OCI-LY3 (cell line): Measurements from ENCODE around the gene MIPOL1.

Source experiments
- EZH2phosphoT487 ChIP-seq: fragments of 200-600 bp; shearing (Covaris generic); IDR thresholded peaks from 2 replicates; pipeline ENCODE4 v1.6.1; 2018; ENCODE audit warnings: antibody characterized with exemption, mixed run types, low read depth
- TF ChIP-seq, protein P1 (sequence below): fragments of 200-600, 300-600 bp; sonication (generic); IDR thresholded peaks from 2 replicates; pipeline ENCODE4 v1.5.1; 2014; ENCODE audit warnings: antibody characterized with exemption, low read length, low read depth

DNA sequence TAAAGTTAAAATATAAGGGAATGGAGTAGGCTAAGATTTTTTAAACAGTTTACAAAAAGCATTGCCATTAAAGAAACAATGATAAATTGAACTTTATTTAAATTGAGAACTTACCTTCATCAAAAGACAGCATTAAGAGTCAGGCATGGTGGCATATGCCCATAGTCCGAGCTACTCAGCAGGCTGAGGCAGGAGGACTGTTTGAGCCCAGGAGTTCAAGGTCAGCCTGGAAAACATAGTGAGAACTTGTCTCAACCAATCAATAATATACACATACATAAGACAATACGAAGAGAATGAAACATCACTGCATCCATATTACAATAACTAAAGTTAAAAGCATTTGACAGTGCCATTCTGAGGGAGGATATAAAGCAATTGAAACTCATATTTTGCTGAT lies 299.7 kb downstream of the MIPOL1 start:
- TF ChIP-seq, protein P1, sequence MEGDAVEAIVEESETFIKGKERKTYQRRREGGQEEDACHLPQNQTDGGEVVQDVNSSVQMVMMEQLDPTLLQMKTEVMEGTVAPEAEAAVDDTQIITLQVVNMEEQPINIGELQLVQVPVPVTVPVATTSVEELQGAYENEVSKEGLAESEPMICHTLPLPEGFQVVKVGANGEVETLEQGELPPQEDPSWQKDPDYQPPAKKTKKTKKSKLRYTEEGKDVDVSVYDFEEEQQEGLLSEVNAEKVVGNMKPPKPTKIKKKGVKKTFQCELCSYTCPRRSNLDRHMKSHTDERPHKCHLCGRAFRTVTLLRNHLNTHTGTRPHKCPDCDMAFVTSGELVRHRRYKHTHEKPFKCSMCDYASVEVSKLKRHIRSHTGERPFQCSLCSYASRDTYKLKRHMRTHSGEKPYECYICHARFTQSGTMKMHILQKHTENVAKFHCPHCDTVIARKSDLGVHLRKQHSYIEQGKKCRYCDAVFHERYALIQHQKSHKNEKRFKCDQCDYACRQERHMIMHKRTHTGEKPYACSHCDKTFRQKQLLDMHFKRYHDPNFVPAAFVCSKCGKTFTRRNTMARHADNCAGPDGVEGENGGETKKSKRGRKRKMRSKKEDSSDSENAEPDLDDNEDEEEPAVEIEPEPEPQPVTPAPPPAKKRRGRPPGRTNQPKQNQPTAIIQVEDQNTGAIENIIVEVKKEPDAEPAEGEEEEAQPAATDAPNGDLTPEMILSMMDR: no peak
- TF ChIP-seq EZH2phosphoT487: no peak
